ENCODE data around the gene RNLS.
"Not testable (repeated sequence)": the region's sequence is repeated elsewhere in the genome, so short reads cannot be mapped to it uniquely, and the experiment has no call there.

Gene RNLS

DNA sequence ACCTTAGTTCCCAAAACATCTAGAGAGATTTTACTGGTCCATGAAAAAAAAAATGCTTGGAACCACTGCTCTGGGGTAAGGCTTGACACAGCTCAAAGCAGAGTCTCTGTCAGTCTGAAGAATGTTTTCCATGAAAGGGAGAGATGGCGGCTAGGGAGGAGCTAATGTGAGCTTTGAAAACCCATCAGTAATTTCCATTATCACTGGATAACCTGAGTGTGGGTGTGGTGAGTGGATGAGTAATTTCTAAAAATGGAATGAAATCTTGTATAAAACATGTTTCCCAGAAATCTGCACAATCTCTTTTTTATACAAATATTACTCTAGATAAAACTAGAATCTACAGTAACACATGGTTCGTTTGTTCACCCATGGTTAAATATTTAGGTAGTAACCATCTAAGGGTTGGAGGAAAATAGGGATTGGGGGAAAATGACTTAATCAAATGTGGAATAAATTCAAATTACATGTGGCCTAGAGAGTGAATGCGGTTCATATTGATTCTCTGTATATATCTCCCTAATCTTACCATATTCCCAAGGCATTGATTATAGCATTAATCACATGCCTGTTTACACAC lies 289.4 kb downstream of the RNLS start:
- no peak for DNase-seq (ENCODE audit: low spot score)

DNA sequence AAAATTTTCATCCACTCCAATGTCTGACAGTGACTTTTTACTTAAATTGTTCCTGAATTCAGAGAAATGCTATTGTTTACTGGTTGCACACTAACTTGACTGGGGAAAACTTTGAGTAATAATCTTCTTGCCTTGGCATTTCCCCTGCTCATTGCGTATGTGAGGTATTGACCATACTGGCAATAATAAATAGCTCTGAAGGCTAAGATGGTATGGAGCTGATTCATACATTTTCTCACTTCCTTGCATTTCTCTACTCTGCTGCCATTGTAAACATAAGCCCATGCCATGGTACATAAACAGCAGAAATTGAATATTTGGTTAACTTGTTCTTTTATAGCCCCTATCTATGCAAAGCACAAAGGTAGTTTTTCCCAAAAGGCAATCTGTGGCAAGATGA lies 290.0 kb downstream of the RNLS start:
- DNase-seq (ENCODE audit: low spot score), result no peak

DNA sequence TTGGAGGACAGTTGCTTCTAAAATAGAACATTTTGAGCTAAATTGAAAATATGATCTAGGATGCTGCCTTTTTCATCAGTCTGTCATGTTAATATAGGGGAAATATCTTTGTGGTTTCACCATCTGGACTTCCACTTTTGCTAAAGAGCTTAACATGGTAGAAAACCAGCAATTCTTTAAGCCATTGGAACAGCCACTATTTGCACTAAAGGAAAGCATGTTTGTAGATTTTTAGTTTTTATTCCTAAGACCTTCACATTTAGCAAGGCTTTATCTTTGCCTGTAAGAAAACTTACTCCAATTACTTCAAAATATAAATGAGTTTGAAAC lies 291.0 kb downstream of the RNLS start:
- no peak for DNase-seq (ENCODE audit: low spot score)

DNA sequence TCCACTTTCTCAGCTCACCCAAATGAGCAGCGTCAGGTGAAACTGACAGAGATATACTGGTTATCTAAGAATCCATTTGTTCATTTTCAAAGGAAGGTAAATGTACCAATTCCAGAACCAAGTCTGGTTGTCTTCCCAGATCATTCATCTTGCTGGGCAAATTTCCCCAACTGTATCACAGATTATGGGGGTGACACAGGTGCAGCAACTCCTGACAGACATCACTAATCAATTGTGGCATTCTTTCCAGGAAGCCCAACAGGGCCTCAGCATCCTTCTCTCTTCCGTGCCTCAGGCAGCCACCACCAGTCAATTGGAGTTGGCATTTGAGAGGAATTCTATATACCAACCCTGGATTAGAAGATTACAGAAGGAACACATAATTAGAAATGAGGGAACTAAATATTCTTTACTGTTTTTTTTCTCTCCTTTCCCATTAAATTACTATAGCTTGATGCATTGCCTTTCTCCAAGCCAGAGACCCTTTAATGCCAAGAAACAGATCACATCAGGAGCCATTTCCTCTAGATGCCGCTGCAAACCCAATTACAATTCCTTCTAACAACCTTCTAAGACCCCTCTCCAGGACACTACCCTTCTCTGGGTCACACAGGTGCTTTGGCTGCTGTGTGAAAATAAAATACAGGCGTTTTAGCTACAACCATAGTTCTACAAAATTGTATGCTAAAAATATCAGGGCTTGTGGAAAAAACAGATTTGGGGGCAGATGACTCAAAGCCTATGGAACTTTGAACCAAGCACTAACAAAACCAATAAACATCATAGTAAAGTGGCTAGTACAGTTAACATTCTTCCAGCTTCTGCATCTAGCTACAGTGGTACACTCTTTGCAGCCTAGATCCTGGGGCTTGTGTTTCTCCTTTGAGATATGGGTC lies 291.6 kb downstream of the RNLS start:
- no peak for DNase-seq (ENCODE audit: low spot score)

DNA sequence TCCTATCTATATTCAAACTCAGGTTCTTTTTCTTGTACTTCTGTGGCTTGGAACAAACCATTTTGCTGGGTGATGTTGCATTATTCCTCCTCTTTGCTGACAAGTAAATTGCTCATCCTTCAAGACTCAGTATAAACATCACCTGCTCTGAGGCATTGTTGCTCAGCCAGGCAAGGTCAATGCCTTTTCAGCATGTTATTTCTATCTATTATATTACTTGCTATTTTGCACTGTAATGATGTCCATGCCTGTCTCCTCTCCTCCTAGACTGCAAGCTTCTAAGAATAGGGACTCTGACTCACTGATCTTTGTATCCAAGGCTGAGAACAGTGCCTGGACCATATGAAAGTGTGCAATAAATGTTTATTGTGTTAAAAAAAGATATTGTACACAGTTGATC lies 293.8 kb downstream of the RNLS start:
- DNase-seq (ENCODE audit: low spot score), result no peak

DNA sequence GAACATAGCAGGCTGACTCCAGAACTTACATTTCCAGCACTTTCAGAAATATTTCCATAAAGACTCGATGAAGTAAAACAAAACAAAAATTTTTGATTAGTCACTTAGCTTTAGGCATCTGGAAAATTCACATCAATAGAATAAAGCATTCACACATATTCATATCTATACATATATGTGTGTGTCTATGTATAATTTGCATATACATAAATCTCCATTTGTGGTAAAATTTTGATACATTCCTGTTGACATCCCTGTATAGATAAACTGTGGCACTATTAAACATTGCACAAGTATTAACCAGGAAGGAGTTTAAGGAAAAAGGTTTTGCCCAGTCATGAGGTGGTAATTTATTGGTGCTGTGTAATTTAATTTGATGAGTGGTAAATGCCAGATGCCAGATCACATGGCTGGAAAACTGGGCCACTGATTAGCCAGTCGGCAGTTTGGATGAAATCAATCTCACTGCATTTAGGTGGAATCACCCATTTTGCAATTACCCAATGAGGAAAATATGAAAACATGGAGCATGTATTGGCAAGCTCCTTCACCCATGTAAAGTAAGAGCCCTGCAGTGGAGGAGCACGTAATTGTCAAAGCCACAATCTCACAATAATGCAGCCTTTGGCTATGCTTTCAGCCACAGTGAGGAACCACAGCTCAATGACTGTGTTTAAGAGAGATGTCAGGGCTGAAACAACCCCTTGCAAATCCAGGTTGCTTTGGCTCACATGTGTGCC lies 294.6 kb downstream of the RNLS start:
- no peak for DNase-seq (ENCODE audit: low spot score)

DNA sequence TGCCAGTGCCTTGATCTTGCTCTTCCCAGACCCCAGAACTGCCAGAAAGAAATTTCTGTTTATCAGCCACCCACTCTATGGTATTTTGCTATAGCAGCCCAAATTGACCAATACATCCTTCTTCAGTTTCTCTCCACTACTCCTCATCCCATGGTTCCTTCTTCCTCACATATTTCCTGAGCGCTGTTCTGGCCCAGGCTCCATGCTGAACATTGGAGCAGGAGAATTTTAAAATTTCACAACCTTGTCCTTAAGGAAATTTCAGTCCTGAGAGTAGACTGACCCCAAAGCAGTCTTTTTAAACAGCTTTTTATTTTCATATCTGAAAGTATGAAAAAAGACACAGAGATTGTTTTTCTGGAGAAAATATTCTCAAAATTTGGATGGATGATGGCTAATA lies 297.1 kb downstream of the RNLS start:
- DNase-seq (ENCODE audit: low spot score), result no peak

DNA sequence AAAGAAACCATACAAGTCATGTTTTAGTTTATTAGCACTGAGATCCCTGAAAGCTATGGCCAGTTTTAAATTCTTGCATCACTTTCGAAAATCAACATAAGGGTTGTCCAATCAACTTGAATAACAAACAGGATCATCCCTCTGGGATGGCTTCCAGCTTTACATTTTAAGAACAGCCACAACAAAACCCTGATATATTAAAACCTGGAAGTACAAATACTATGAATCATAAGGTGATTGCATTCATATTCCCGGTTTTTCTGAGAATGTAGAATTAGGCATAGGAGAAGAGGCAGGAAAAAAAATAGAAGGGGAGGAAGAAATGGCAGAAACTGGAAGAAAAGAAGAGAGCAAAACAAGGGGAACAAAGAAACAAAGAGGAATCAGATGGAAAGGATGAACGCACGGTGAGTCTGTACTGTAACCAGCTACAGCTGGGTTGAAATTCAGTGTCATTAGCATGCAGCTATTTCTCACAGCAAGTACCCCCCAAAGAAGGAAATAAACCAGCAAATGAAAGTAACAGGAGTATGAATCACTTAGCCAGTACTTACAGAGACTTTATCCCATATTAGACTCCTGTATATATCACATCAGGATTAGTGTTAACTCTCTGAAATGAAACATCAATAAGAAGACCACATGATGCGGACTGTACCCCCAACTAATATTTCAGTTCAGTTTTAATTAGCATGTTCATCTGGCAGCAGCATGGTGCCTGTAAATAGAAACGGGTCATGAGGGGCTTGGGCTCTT lies 301.3 kb downstream of the RNLS start:
- no peak for DNase-seq (ENCODE audit: low spot score)

DNA sequence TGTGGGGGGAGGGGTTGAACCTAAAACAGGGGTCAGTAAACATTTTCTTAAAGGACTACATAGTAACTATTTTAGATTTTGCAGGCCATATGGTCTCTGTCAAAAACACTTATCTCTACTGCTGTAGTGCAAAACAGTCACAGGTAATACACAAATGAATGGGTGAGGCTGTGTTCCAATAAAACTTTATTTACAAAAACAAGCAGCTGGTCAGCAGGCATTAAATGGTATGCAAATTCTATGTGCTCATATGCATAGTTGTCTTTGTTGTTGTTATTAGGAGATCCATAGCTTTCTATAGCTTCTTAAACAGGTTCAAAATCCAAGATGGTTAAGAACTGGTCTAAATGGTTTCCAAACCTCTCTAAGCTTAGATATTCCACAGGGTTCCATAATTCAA lies 302.6 kb downstream of the RNLS start:
- DNase-seq (ENCODE audit: low spot score), result no peak

DNA sequence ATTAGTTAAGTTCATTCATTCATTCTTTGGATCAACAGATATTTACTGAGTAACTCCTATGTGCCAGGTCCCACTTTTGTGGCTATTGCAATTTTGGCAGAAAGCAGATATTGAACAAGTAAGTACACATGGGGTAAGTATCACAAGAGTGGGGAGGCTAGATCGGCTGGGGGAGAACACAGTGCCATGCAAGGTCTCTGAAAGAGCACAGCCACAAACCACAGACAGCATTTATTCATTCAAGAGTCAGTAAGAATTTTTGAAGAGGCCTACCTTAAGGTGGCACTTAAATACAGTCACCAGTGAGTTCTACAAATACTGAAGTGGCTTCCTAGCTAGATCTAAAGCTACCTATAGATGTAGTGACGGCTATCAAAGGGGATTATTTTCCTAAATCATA lies 304.2 kb downstream of the RNLS start:
- no peak for DNase-seq (ENCODE audit: low spot score)

DNA sequence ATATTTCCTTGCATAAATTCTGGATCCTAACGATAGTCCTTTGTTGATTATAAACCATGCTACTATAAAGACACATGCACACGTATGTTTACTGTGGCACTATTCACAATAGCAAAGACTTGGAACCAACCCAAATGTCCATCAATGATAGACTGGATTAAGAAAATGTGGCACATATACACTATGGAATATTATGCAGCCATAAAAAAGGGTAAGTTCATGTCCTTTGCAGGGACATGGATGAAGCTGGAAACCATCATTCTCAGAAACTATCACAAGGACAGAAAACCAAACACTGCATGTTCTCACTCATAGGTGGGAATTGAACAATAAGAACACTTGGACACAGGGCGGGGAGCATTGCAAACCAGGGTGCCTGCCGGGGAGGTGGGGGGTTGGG lies 306.2 kb downstream of the RNLS start:
- DNase-seq (ENCODE audit: low spot score), result not testable (repeated sequence)

DNA sequence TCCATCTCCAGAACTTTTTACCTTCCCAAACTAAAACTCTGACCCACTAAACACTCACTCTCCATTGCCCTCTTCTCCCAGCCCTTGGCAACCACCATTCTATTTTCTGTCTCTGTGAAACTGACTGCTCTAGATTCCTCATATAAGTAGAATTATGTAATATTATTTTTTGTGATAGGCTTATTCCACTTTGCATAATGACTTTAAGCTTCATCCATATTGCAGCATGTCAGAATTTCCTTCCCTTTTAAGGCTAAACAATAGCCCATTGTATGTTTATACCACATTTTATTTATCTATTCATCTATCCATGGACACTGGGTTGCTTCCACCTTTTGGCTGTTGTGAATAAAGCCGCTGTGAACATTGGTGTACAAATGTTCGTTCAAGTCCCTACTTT lies 308.8 kb downstream of the RNLS start:
- DNase-seq (ENCODE audit: low spot score), result no peak

DNA sequence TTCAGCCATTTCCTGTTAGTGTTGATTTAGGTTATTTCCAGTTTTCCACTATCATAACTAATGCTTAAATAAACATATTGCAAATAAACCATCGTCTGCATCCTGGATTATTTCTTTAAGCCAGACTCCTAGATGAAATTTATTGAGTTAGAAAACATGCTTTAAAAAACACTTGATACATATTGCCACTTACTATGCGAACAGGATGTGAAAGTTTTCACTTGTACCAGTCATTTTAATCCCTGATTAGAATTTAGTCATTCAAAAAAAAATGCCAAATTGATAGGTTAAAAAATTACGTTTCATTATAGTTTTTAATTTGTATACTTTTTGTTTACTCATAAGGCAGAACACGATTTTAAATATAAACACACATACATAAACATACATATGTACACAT lies 309.6 kb downstream of the RNLS start:
- no peak for DNase-seq (ENCODE audit: low spot score)

DNA sequence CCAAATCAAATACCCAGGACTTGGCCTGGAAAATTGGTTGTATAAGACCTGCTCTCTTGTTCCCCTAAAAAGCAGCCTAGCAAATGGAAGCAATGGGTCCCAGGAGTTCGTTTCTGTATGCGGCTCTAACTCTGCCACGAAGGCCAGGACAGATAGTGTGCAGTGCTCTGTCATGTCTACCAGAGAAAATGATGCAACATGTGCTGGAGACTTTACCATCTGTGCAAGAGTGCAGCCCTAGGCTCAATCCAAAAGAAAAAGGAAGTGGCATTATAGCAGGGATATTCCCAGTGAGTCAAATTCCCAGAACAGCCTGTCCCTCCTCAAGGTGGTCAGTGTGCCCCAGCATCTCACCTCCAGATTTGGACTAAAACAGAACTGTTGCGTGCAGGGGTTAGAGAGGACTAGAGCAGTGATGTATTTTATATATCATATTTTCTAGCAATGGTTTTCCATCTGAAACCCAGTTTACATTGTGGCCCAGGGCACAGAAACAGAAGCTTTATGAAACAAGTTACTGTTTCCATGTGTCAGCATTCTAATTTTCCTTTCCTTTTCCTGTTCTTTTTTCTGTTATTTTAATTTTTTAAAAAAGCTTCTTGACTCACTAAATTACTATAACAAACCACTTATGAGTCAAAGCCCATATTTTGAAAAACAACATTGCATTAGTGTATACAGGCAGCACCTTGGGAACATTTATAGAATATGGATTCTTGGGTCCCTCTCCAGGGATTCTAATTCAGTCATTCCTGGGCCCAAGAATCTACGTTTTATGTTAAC lies 311.2 kb downstream of the RNLS start:
- peak; percentile 5 for DNase-seq (ENCODE audit: low spot score)

DNA sequence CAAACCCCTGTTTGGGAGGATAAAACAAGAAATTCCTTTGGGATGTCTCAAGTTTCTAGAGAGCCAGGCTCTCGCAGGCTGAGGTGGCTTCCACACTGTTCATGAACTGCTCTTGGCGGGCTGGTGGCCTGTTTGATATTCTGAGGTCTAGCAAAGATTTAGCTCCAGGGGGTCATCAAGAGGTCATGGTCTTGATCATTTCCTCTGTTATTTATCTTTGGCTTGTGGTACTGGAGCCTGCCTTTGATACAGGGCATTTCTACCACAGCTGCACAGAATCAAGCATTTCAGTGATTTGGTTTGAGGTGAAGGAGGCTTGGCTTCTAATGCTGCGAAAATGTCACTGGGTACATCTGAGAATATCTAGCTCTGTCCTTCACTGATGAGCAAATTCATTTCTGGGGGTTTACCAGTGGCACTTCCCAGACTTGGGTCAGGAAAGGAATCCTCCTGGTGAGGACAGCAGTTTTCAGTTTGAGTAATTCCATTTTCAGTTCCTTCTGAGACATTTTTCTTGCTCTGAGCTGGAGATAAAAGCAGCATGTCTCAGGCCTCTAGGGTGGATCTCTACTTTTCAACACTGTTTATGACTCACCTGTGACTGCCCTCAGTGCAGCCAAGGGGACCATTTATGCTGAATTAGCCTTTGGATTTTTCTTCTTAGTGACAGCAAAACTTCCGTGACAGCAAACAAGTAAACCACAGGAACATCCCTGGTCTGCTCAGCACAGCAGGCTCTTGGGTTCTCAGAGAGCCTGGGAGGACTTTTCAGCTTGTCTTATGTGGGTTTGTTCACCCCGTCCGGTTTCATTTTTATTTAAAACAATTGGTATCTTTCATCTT lies 312.0 kb downstream of the RNLS start:
- DNase-seq (ENCODE audit: low spot score), result peak; percentile 75

DNA sequence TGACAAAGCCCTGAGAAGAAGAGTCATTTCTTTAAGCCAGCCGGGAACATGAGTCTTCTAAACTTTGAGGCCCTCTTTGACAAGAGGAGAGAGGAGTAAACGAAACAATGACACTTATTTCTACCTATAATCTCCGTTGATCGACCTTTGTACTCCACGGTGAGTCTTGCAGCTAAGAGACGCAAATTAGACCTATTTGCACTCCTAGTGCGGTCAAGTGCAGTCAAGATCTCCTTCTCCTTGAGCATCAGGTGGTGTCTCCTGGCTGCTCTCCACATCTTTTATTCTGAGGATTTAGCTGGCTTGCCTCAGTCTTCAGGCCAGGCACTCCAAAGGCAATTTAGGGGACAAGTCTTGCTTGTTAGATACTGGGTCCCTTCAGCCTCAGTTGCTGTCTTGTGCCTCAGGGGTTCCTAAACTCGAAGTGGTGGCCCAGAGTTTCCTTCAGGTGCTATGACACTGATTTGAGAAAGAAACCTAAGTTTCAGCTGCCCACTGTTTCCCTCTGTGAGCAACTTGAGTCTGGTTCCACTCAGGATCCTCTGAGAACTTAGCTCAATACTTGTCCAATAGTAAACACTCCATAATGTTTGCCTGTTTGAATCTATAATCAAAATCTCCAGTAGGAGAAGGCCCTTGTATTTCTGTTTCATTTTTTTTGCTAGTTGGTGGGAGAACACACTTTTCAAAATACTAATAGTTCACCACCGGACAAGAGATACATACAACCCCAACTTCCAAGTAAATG lies 312.9 kb downstream of the RNLS start:
- DNase-seq (ENCODE audit: low spot score), result no peak

DNA sequence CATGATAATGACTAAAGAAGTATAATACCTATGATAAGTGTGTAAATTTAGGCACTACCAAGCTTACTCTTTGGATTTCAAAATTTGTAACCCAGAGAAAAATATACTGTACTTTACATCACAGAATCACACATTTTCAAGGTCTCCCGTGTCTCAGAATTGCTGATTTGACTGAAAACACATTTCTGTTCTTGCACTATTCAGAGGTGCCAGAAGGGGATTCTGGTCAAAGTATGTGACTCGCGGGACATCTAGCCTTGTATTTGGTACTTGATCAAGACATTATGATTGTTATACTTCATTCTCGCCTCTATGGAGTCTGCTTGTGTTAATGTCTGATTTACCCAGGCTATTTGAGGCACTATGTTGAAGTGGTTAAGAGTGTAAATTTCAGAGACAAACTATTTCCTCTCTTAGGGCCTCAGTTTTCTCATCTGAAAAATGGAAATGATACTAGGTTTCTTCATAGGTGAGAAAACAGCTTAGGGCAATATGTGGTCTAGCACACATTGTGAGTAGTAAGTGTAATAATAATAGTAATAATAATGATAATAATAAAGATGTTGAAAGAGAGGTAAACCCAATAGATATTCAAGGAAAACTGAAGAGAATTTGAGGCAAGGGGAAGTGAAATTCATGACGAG lies 320.4 kb downstream of the RNLS start:
- no peak for DNase-seq (ENCODE audit: low spot score)

DNA sequence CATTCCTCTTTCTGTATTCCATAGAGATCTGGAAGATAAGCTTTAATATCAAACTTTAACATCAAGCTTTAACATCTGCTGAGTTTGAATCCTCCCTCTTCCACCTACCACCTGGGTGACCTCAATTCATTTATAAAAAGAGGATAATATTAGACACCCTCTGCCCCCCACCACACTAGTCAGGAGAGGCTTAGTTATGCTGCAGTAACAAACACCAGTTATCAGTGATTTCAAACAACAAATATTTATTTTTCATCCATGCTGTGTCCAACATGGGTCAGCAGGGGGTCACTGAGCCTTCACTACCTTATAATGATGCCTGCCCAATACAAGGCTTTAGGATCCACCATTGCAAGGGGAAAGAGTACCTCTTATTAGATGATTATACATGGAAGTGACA lies 322.0 kb downstream of the RNLS start:
- no peak for DNase-seq (ENCODE audit: low spot score)

DNA sequence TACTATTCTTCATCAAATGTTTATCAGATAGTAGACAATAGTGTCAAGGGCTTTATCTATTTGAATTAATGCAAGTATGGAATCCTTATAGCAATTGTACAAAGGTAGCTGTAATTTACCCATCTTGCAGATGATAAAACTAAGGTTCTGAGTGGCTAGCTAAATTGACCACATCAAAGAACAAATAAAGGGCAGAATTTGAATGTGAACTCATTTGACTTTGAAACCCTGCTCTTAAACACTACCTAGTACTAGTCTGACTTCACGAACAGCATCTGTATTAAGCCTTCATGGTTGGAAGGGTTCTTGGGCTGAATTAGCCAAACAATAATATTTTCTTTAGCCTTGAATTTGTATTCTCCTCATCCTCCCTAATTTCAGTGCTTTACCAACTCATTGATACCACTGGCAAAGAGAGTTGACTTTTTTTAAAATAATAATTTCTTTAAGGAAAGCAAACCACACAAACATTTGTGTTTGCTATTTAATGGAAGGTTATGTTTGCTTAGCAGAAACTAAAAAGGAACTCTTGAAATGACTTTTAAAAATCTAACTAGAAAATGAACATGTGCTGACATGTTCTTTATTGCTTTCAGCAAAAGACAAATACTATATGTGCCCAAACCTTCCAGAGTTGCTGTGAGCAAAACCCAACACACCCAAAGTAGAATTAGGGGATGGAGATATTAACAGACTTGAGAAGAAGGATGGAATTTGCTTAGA lies 322.6 kb downstream of the RNLS start:
- DNase-seq (ENCODE audit: low spot score), result no peak

Measured in CD4-positive, alpha-beta T cell treated with Interleukin-2 at 100 ng/mL for 4 hours (primary cell).